ENCODE measurements around the gene TPRG1L. TPM values are rescaled to one million over a fixed set of nuclear protein-coding genes. Genes with fewer than 3 reads are reported as not detected.
"Not testable (repeated sequence)": the region's sequence is repeated elsewhere in the genome, so short reads cannot be mapped to it uniquely, and the experiment has no call there.

Gene TPRG1L
- total and polyA plus RNA-seq, 4 donors, result 24.1 to 46.6 (median 32.9) TPM

GRCh38 chr1:3581296-3582036, 43.3 kb upstream of the TPRG1L start:
- no peak for TF ChIP-seq CTCF (IDR thresholded peaks at IDR 0.05; ENCODE audit: control extremely low read depth, extremely low read depth)

GRCh38 chr1:3583751-3584150, 41.1 kb upstream of the TPRG1L start:
- not testable (repeated sequence) for DNase-seq; H3K9ac ChIP-seq (ENCODE audit: insufficient read depth in 1 of 2, low read length in 2 of 2); H3K9me3 ChIP-seq (ENCODE audit: control insufficient read depth in 4 of 4, insufficient read depth in 3 of 4, low read length in 3 of 4); H3K27ac ChIP-seq (ENCODE audit: low read depth in 1 of 2, low read length in 1 of 2); ATAC-seq (ENCODE audit: insufficient read depth, low FRiP score); H3K27me3 ChIP-seq (ENCODE audit: control insufficient read depth in 3 of 3, insufficient read depth in 3 of 3, low read length in 2 of 3); H3K4me3 ChIP-seq
- Histone ChIP-seq H3K4me1 (ENCODE audit: control insufficient read depth in 5 of 5, insufficient read depth in 5 of 5, low read length in 5 of 5) (peaks cover 0 to 33% (median 3%) of the 10 kb centered on the region in 5 donors), H3K36me3 (ENCODE audit: control insufficient read depth in 4 of 4, insufficient read depth in 4 of 4, low read length in 4 of 4) (peaks cover 0 to 12% (median 0%) of the 10 kb centered on the region in 4 donors)
- 79 to 84% methylated on average over 20 to 21 of the region's 21 CpGs for WGBS, 2 donors

More at GRCh38 chr1:3581296-3582036, 43.3 kb upstream of the TPRG1L start:
- no peaks in the 10 kb centered on the region for H3K27me3 ChIP-seq (ENCODE audit: control insufficient read depth in 3 of 3, insufficient read depth in 3 of 3, low read length in 2 of 3)
- WGBS, 2 donors, result 50% methylated on average over 15 to 16 of the region's 16 CpGs
- no peaks in the 10 kb centered on the region for H3K9me3 ChIP-seq (ENCODE audit: control insufficient read depth in 4 of 4, insufficient read depth in 3 of 4, low read length in 3 of 4)
- peak; percentile 58 to 78 (median 61) for DNase-seq
- H3K36me3 ChIP-seq (ENCODE audit: control insufficient read depth in 4 of 4, insufficient read depth in 4 of 4, low read length in 4 of 4), result peaks cover 0 to 12% (median 0%) of the 10 kb centered on the region in 4 donors
- no peak overlapping the region for H3K27ac ChIP-seq (ENCODE audit: low read depth in 1 of 2, low read length in 1 of 2)
- H3K4me3 ChIP-seq, result no peak overlapping the region
- H3K4me1 ChIP-seq (ENCODE audit: control insufficient read depth in 5 of 5, insufficient read depth in 5 of 5, low read length in 5 of 5), result peaks cover 0 to 43% (median 4%) of the 10 kb centered on the region in 5 donors
- H3K9ac ChIP-seq (ENCODE audit: insufficient read depth in 1 of 2, low read length in 2 of 2), result no peak overlapping the region
- no peak for ATAC-seq (ENCODE audit: insufficient read depth, low FRiP score)

GRCh38 chr1:3584915-3585314, 39.9 kb upstream of the TPRG1L start:
- Histone ChIP-seq H3K36me3 (ENCODE audit: control insufficient read depth in 4 of 4, insufficient read depth in 4 of 4, low read length in 4 of 4) (peaks cover 0 to 15% (median 0%) of the 10 kb centered on the region in 4 donors), H3K27ac (ENCODE audit: low read depth in 1 of 2, low read length in 1 of 2) (no peak overlapping the region), H3K9me3 (ENCODE audit: control insufficient read depth in 4 of 4, insufficient read depth in 3 of 4, low read length in 3 of 4) (no peaks in the 10 kb centered on the region), H3K9ac (ENCODE audit: insufficient read depth in 1 of 2, low read length in 2 of 2) (no peak overlapping the region), H3K4me3 (no peak overlapping the region), H3K27me3 (ENCODE audit: control insufficient read depth in 3 of 3, insufficient read depth in 3 of 3, low read length in 2 of 3) (no peaks in the 10 kb centered on the region), H3K4me1 (ENCODE audit: control insufficient read depth in 5 of 5, insufficient read depth in 5 of 5, low read length in 5 of 5) (peaks cover 0 to 37% (median 9%) of the 10 kb centered on the region in 5 donors)
- 88 to 94% methylated on average over 7 of the region's 7 CpGs for WGBS, 2 donors
- no peak for DNase-seq
- no peak for TF ChIP-seq CTCF (IDR thresholded peaks at IDR 0.05; ENCODE audit: control extremely low read depth, extremely low read depth)
- ATAC-seq (ENCODE audit: insufficient read depth, low FRiP score), result no peak

GRCh38 chr1:3585353-3585868, 39.4 kb upstream of the TPRG1L start:
- H3K36me3 ChIP-seq (ENCODE audit: control insufficient read depth in 4 of 4, insufficient read depth in 4 of 4, low read length in 4 of 4), result peaks cover 0 to 15% (median 0%) of the 10 kb centered on the region in 4 donors
- peaks cover 0 to 42% (median 13%) of the 10 kb centered on the region in 5 donors for H3K4me1 ChIP-seq (ENCODE audit: control insufficient read depth in 5 of 5, insufficient read depth in 5 of 5, low read length in 5 of 5)
- not testable (repeated sequence) for ATAC-seq (ENCODE audit: insufficient read depth, low FRiP score); H3K27me3 ChIP-seq (ENCODE audit: control insufficient read depth in 3 of 3, insufficient read depth in 3 of 3, low read length in 2 of 3); H3K9me3 ChIP-seq (ENCODE audit: control insufficient read depth in 4 of 4, insufficient read depth in 3 of 4, low read length in 3 of 4); DNase-seq; H3K4me3 ChIP-seq; H3K9ac ChIP-seq (ENCODE audit: insufficient read depth in 1 of 2, low read length in 2 of 2); H3K27ac ChIP-seq (ENCODE audit: low read depth in 1 of 2, low read length in 1 of 2)
- WGBS, 2 donors, result 68 to 78% methylated on average over 6 of the region's 6 CpGs
